Testis (tissue), 2 donors: ENCODE results near the gene LDHD.

Source experiments
- POLR2A ChIP-seq: fragments of 450-650 bp; IDR thresholded peaks from one replicate; pipeline ENCODE4 v1.6.1; 2017; ENCODE audit warnings: antibody characterized with exemption, mild to moderate bottlenecking, moderate library complexity
- TF ChIP-seq, protein P1 (sequence below), 3 experiments: fragments of 450-650 bp in 2 of 3; fragments of 200-600 bp in 1 of 3; sonication (generic) in 1 of 3; IDR thresholded peaks; one replicate each; pipeline ENCODE4 v1.5.1; 2016 to 2019; ENCODE audit warnings: antibody characterized with exemption in 3 of 3, mild to moderate bottlenecking in 2 of 3, moderate library complexity in 1 of 3

DNA sequence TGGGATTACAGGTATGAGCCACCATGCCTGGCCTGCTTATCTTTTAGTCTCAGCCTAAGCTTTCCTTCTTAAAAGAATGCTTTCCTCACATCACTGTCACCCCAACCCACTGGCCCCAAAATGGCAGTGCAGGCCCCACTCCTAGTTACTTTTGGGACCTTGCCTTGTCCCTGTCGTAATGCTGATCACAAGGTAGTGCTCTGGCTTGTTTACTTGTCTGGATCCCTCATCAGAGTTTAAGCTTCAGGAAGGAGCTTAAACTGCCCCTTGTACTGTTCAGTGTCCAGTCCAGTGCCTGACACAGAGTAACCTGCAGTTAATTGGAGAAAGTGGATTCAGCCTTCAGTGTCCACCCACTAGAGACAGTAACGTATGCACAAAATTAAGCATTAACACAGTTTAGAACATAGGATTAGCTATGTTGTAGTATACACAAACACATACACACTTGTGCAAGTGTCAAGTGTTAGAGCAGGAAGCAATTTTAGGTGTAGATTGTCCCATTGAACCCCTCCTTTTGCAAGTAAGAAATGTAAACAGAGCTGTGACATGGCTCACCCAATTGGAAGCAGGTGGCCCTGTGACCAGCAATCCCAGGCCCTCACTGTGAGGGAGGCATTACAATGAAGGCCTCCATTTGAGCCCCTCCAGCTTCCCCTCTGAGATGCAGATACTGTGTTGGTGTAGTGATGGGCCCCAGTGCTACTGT, 44.2 kb downstream of the LDHD start:
- TF ChIP-seq, protein P1, sequence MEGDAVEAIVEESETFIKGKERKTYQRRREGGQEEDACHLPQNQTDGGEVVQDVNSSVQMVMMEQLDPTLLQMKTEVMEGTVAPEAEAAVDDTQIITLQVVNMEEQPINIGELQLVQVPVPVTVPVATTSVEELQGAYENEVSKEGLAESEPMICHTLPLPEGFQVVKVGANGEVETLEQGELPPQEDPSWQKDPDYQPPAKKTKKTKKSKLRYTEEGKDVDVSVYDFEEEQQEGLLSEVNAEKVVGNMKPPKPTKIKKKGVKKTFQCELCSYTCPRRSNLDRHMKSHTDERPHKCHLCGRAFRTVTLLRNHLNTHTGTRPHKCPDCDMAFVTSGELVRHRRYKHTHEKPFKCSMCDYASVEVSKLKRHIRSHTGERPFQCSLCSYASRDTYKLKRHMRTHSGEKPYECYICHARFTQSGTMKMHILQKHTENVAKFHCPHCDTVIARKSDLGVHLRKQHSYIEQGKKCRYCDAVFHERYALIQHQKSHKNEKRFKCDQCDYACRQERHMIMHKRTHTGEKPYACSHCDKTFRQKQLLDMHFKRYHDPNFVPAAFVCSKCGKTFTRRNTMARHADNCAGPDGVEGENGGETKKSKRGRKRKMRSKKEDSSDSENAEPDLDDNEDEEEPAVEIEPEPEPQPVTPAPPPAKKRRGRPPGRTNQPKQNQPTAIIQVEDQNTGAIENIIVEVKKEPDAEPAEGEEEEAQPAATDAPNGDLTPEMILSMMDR (IDR thresholded peaks at IDR 0.05) = no peak
- TF ChIP-seq POLR2A = no peak
